Kidney (tissue), 14 donors: ENCODE results near the gene TSFM. TPM values are rescaled to one million over a fixed set of nuclear protein-coding genes. Genes with fewer than 3 reads are reported as not detected.

ENCODE experiments used
- DNase-seq, 5 donors: peaks; one replicate each; pipeline ENCODE4 v3.0.0-alpha.2; 2013 to 2020
- FAIRE-seq: peaks from 2 replicates; lab custom pipeline; 2012; peaks lifted over from hg19 to GRCh38; lab: Jason Lieb, UNC
- H3K27ac ChIP-seq, 2 donors: one replicate each; pipeline ENCODE4 v1.7.0; 2013; ENCODE audit warnings: low read depth in 2 of 2, low read length in 2 of 2, inconsistent platforms in 1 of 2
- H3K27me3 ChIP-seq: one replicate; pipeline ENCODE4 v1.7.1; 2013; ENCODE audit warnings: low read length, inconsistent platforms; ENCODE audit not compliant: control insufficient read depth, insufficient read depth
- H3K36me3 ChIP-seq, 3 donors: one replicate each; pipeline versions ENCODE4 v1.7.0 to v1.7.1; 2013; ENCODE audit warnings: low read length in 3 of 3, control low read depth in 1 of 3, inconsistent platforms in 1 of 3; ENCODE audit not compliant: insufficient read depth in 3 of 3, control insufficient read depth in 2 of 3
- H3K4me1 ChIP-seq, 3 donors: one replicate each; pipeline versions ENCODE4 v1.7.0 to v1.7.1; 2013; ENCODE audit warnings: low read length in 3 of 3, inconsistent platforms in 1 of 3, low read depth in 1 of 3; ENCODE audit not compliant: control insufficient read depth in 2 of 3, insufficient read depth in 2 of 3
- H3K4me3 ChIP-seq, 3 donors: one replicate each; pipeline versions ENCODE4 v1.7.0 to v1.8.1; 2013; ENCODE audit warnings: low read length in 3 of 3, control low read depth in 1 of 3, inconsistent platforms in 1 of 3
- H3K9ac ChIP-seq, 3 donors: one replicate each; pipeline versions ENCODE4 v1.7.0 to v1.7.1; 2013; ENCODE audit warnings: low read length in 3 of 3, control low read depth in 1 of 3, inconsistent platforms in 1 of 3
- H3K9me3 ChIP-seq, 3 donors: one replicate each; pipeline versions ENCODE4 v1.7.0 to v1.7.1; 2013; ENCODE audit warnings: low read length in 3 of 3, control low read depth in 1 of 3, inconsistent platforms in 1 of 3; ENCODE audit not compliant: control insufficient read depth in 2 of 3, insufficient read depth in 1 of 3
- intact Hi-C: fragments of 100-400 bp; cut with DNase I; formaldehyde crosslinking; loops from one replicate; pipeline ENCODE4 v1.11.1; 2022
- polyA plus RNA-seq: library from polyadenylated mRNA; stranded (reverse); fragments of 350-450 nt; fragmentation: Illumina TruSeq; extraction: RNeasy Lipid Tissue Mini Kit (QIAGEN cat#74804); gene quantifications from one replicate; pipeline ENCODE4 v1.2.3, GENCODE V29; 2014; ENCODE audit warnings: low read depth, low replicate concordance; ENCODE audit not compliant: insufficient read depth
- total RNA-seq: library from RNA; stranded (reverse); fragmentation: NEBNext Ultra II Directional; extraction: Animal tissue kit (Norgen Biotek cat#: 25700); gene quantifications from one replicate; pipeline ENCODE4 v1.2.1, GENCODE V29; 2021
- TF ChIP-seq, protein P1 (sequence below): IDR thresholded peaks from 3 replicates; pipeline ENCODE4 v1.5.1; 2012; ENCODE audit warnings: mild to moderate bottlenecking, moderate library complexity, borderline replicate concordance; ENCODE audit not compliant: insufficient read depth; ENCODE audit errors: extremely low read depth
- donor health status: control.
- donor health status: control.
- donor health status: control.
- donor health status: control.
- donor health status: control.
- donor health status: DM: yes; HTN: yes; CAD: no.
- donor health status: Normal renal cell carcinoma (clear cell type).

The TSFM gene
- total and polyA plus RNA-seq, 2 donors from 2014 or later: 32.8 to 84.6 TPM

DNA sequence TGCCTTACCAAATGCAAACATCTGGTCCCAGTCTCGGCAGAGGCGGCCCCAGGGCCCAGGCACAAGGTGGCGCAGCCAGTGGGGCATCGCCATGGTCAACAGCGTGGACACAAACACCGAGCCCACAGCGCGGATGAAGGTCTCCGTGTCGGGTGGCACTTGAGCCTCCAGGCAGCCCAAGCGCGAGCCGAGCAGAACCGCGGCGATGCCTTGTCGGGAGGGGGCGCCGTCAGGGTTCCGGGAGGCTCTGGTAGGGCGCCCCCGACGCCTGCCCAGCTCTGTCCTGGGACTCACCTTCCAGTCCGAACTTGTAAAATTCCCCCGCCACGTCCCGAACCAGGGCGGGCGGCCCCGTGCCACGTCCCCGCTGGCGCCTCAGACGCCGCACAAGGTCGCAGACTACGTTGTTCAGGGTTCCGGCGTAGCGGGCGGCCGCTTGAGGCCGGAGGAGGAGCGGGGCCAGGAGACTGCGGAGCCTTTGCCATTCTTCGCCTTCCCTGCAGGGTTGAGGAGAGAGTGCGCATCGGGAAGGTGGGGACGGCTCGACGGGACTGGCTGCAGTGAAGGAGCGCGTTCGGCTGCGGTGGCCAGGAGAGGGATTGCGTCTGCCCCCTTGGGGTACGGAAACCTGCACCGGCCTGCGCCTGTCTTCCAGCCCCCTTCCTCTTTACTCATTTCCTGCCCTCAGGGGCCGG is 17.4 kb upstream of the TSFM start:
- no peak for FAIRE-seq
- H3K4me3 ChIP-seq: peak overlapping the region in 2 of 3 donors; percentile 55 to 59
- TF ChIP-seq, protein P1, sequence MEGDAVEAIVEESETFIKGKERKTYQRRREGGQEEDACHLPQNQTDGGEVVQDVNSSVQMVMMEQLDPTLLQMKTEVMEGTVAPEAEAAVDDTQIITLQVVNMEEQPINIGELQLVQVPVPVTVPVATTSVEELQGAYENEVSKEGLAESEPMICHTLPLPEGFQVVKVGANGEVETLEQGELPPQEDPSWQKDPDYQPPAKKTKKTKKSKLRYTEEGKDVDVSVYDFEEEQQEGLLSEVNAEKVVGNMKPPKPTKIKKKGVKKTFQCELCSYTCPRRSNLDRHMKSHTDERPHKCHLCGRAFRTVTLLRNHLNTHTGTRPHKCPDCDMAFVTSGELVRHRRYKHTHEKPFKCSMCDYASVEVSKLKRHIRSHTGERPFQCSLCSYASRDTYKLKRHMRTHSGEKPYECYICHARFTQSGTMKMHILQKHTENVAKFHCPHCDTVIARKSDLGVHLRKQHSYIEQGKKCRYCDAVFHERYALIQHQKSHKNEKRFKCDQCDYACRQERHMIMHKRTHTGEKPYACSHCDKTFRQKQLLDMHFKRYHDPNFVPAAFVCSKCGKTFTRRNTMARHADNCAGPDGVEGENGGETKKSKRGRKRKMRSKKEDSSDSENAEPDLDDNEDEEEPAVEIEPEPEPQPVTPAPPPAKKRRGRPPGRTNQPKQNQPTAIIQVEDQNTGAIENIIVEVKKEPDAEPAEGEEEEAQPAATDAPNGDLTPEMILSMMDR: peak; percentile 16

DNA sequence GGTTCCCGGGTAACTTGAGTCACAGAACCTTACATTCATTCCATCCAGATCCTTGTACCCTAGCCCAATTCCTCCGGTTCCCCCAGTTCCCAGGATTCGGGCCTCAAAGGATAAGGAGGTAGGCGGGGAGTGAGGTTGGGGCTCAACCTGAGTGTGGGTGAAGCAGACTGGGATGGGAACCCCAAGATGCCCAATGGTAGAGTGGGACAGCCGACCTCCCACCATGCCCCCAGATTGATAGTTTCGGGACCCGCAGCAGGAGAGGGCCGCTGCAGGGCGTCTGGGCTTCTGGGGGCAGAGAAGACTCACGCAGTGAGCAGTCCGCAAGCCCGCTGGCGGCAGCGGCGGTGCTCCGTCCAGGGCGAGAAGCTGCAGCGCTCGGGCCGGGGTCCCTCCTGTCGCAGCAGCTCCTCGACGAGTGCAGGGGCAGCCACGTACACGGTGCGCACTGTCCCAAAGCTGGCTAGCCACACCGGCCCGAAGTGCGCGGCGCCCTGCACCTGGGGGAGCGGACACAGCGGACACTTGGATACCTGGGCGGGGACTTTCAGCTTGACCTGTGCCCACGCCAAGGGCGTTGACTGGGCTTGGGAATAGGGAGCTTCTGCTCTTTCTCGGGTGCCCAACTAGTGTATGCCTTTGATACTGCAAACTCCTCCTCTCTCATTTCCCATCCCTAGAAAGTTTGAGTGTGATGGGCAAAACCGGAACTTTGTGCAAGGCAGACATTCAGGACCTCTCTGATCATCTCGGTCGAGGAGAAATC is 16.7 kb upstream of the TSFM start:
- DNase-seq (peak in 2 of 5 donors; percentile 17 to 54), FAIRE-seq (no peak)
- Histone ChIP-seq H3K4me3 (peak overlapping the region; percentile 3 to 59 (median 55)), H3K36me3 (peaks cover 0 to 5% (median 0%) of the 10 kb centered on the region in 3 donors), H3K9me3 (no peaks in the 10 kb centered on the region), H3K9ac (peak overlapping the region in 2 of 3 donors; percentile 34 to 42), H3K4me1 (peaks cover 0 to 27% (median 17%) of the 10 kb centered on the region in 3 donors), H3K27ac (peak overlapping the region; percentile 16 to 27), H3K27me3 (peaks cover 30% of the 10 kb centered on the region)
- intact Hi-C loops: no loop called here
- TF ChIP-seq, protein P1: no peak

More for the DNA sequence above, 17.4 kb upstream of the TSFM start:
- Histone ChIP-seq H3K27ac (peak overlapping the region; percentile 27 to 57), H3K9me3 (no peaks in the 10 kb centered on the region), H3K9ac (peak overlapping the region in 2 of 3 donors; percentile 18 to 42), H3K36me3 (peaks cover 0 to 5% (median 0%) of the 10 kb centered on the region in 3 donors), H3K4me1 (peaks cover 0 to 27% (median 17%) of the 10 kb centered on the region in 3 donors), H3K27me3 (peaks cover 30% of the 10 kb centered on the region)
- DNase-seq: peak in 4 of 5 donors; percentile 40 to 80 (median 54)
- intact Hi-C loops: no loop called here

DNA sequence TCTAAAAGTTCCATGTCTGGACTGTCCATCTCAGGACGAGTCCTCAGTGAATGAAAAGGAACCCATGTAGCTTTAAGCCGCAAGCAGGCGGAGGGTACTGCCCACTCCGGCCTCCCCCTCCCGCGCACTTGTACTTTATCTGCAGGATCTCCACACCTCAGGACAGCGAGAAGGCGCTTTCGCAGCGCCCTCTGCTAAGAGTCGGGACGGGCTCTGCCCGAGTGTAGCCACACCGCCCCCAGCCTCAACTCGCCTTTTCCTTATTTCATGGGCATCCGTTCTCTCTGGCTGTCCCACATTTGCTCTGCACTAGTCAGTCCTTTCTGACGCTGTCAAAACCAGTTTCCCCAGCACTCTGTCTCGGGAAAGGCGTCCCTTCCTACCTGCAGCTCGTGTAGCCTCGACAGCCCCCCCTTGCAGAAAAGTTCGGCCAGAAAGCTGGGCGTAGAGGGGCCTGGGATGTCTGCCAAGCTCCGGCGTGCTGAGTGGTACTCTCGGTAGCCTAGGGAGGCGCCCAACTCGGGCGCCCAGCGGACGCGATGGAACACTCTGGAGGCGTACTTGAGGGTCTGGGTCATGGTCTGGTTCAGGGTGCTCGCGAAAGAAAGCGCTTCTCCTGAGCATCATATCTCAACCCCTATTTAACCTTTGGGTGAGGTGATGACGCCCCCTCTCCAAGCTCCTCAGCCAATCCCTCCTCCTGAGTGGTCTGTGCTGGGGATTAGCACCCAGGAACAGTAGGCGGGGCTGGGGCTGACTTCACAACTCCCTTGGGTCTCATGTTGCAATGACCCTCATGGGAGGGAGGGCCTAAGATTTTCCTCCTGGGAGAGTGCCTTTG is 15.9 kb upstream of the TSFM start, which contains the start of gene CYP27B1:
Gene CYP27B1, minus strand, starts transcription at position 615 of the 841 bp plus-strand sequence. Its CDS starts 37 bp downstream, at position 578.
- peaks cover 0 to 5% (median 0%) of the 10 kb centered on the region in 3 donors for H3K36me3 ChIP-seq
- DNase-seq: peak in 3 of 5 donors; percentile 20 to 43 (median 24)
- intact Hi-C loops: no loop called here
- H3K9ac ChIP-seq: peak within 1 kb of the TSS in 2 of 3 donors; percentile 34 to 42
- no peak for FAIRE-seq
- H3K4me1 ChIP-seq: peaks cover 0 to 30% (median 17%) of the 10 kb centered on the region in 3 donors
- H3K9me3 ChIP-seq: no peaks in the 10 kb centered on the region
- H3K27me3 ChIP-seq: peaks cover 30% of the 10 kb centered on the region
- H3K27ac ChIP-seq: peak within 1 kb of the TSS in 1 of 2 donors; percentile 27
- peak within 1 kb of the TSS; percentile 3 to 59 (median 55) for H3K4me3 ChIP-seq
- TF ChIP-seq, protein P1: no peak
